ENCODE data around the gene NRK.
"Not testable (repeated sequence)": the region's sequence is repeated elsewhere in the genome, so short reads cannot be mapped to it uniquely, and the experiment has no call there.

The NRK gene

GRCh38 chrX:105822138-105823091 lies at the start of gene NRK:
Gene NRK, plus strand, starts transcription at chrX:105822539. Its CDS starts 307 bp downstream, at chrX:105822846.
- DNase-seq (ENCODE audit: low read depth in 3 of 3, low spot score in 1 of 3) = no peak

GRCh38 chrX:105773801-105774200 lies 48.5 kb upstream of the NRK start:
- no peak for DNase-seq (ENCODE audit: low read depth in 3 of 3, low spot score in 1 of 3)

- DNase-seq (ENCODE audit: low read depth in 3 of 3, low spot score in 1 of 3) = no peak
These were observed 46.7 kb upstream of the NRK start for GRCh38 chrX:105775679-105776078.

- no peak for DNase-seq (ENCODE audit: low read depth in 3 of 3, low spot score in 1 of 3)
These were observed 40.5 kb upstream of the NRK start for GRCh38 chrX:105781804-105782203.

GRCh38 chrX:105796877-105797276 lies 25.5 kb upstream of the NRK start:
- not testable (repeated sequence) for DNase-seq (ENCODE audit: low read depth in 3 of 3, low spot score in 1 of 3)

- DNase-seq (ENCODE audit: low read depth in 3 of 3, low spot score in 1 of 3) = no peak
These were observed 18.4 kb upstream of the NRK start for GRCh38 chrX:105803891-105804290.

GRCh38 chrX:105805655-105806054 lies 16.7 kb upstream of the NRK start:
- DNase-seq (ENCODE audit: low read depth in 3 of 3, low spot score in 1 of 3) = not testable (repeated sequence)

GRCh38 chrX:105816517-105816916 lies 5.8 kb upstream of the NRK start:
- DNase-seq (ENCODE audit: low read depth in 3 of 3, low spot score in 1 of 3) = no peak

GRCh38 chrX:105820247-105820646 lies 2.1 kb upstream of the NRK start:
- no peak for DNase-seq (ENCODE audit: low read depth in 3 of 3, low spot score in 1 of 3)

GRCh38 chrX:105821471-105822121 lies 743 bp upstream of the NRK start:
- DNase-seq (ENCODE audit: low read depth in 3 of 3, low spot score in 1 of 3) = no peak

GRCh38 chrX:105823092-105823455 lies 735 bp downstream of the NRK start:
- no peak for DNase-seq (ENCODE audit: low read depth in 3 of 3, low spot score in 1 of 3)

GRCh38 chrX:105829011-105829410 lies 6.7 kb downstream of the NRK start:
- DNase-seq (ENCODE audit: low read depth in 3 of 3, low spot score in 1 of 3) = no peak

GRCh38 chrX:105837232-105837631 lies 14.9 kb downstream of the NRK start:
- no peak for DNase-seq (ENCODE audit: low read depth in 3 of 3, low spot score in 1 of 3)

GRCh38 chrX:105845631-105846030 lies 23.3 kb downstream of the NRK start:
- DNase-seq (ENCODE audit: low read depth in 3 of 3, low spot score in 1 of 3) = no peak

GRCh38 chrX:105850100-105850499 lies 27.8 kb downstream of the NRK start:
- not testable (repeated sequence) for DNase-seq (ENCODE audit: low read depth in 3 of 3, low spot score in 1 of 3)

GRCh38 chrX:105865709-105866108 lies 43.4 kb downstream of the NRK start:
- no peak for DNase-seq (ENCODE audit: low read depth in 3 of 3, low spot score in 1 of 3)

GRCh38 chrX:105869701-105870100 lies 47.4 kb downstream of the NRK start:
- no peak for DNase-seq (ENCODE audit: low read depth in 3 of 3, low spot score in 1 of 3)

GRCh38 chrX:105870445-105870844 lies 48.1 kb downstream of the NRK start:
- DNase-seq (ENCODE audit: low read depth in 3 of 3, low spot score in 1 of 3) = no peak

- no peak for DNase-seq (ENCODE audit: low read depth in 3 of 3, low spot score in 1 of 3)
These were observed 50.6 kb downstream of the NRK start for GRCh38 chrX:105872941-105873340.

- no peak for DNase-seq (ENCODE audit: low read depth in 3 of 3, low spot score in 1 of 3)
These were observed 52.5 kb downstream of the NRK start for GRCh38 chrX:105874790-105875189.

- no peak for DNase-seq (ENCODE audit: low read depth in 3 of 3, low spot score in 1 of 3)
These were observed 54.3 kb downstream of the NRK start for GRCh38 chrX:105876658-105877057.

- no peak for DNase-seq (ENCODE audit: low read depth in 3 of 3, low spot score in 1 of 3)
These were observed 58.2 kb downstream of the NRK start for GRCh38 chrX:105880491-105880890.

Data from stimulated activated CD4-positive, alpha-beta T cell treated with anti-CD3 and anti-CD28 coated beads, TNF-alpha, amount 100 ng/mL, for 1 hour (primary cell).